IMR-90 (cell line): Measurements from ENCODE around the gene CACNA1F. TPM values are rescaled to one million over a fixed set of nuclear protein-coding genes. Genes with fewer than 3 reads are reported as not detected.

Experiments used
- ATAC-seq: fragments of 200-7000 bp; cut with Tn5 transposase; 2 replicates; pipeline ENCODE4 v1.9.1; 2020; ENCODE audit warnings: low read depth, mild to moderate bottlenecking, moderate library complexity
- BruUV-seq: library from RNA; stranded (reverse); fragments of 400-500 nt; replicated peaks from 2 replicates; lab custom pipeline; 2021; lab: Mats Ljungman, UMichigan
- CTCF ChIA-PET: fragments of 300-600 bp; formaldehyde crosslinking; extraction: SDS; loops from one replicate; lab custom pipeline; 2021; ENCODE audit warnings: antibody characterized with exemption; lab: Yijun Ruan, JAX
- POLR2A ChIA-PET: fragments of 300-600 bp; sonication (Branson Sonifier 250); formaldehyde crosslinking; loops from one replicate; lab custom pipeline; 2022; ENCODE audit warnings: antibody characterized with exemption; ENCODE audit not compliant: unreplicated experiment; lab: Charles Lee
- DNase-seq: peaks from one replicate; pipeline ENCODE4 v3.0.0; 2013
- H2AFZ ChIP-seq: replicated peaks from 2 replicates; pipeline ENCODE3; 2013; ENCODE audit warnings: low read length, mild to moderate bottlenecking; ENCODE audit not compliant: poor library complexity
- H2AK5ac ChIP-seq: 2 replicates; pipeline ENCODE4 v1.6.1; 2013; ENCODE audit warnings: low read depth, low read length, inconsistent platforms
- H2AK9ac ChIP-seq: replicated peaks from 2 replicates; pipeline ENCODE3; 2013; ENCODE audit warnings: mild to moderate bottlenecking, low read depth, low read length, moderate library complexity; ENCODE audit not compliant: poor library complexity
- H2BK120ac ChIP-seq: 2 replicates; pipeline ENCODE4 v1.6.1; 2013; ENCODE audit warnings: low read depth, low read length, inconsistent platforms
- H2BK15ac ChIP-seq: 3 replicates; pipeline ENCODE4 v1.6.1; 2013; ENCODE audit warnings: low read depth, low read length, inconsistent platforms
- H2BK20ac ChIP-seq: 2 replicates; pipeline ENCODE4 v1.6.1; 2013; ENCODE audit warnings: low read depth, mild to moderate bottlenecking, inconsistent platforms, low read length, moderate library complexity
- H2BK5ac ChIP-seq: 2 replicates; pipeline ENCODE4 v1.6.1; 2013; ENCODE audit warnings: mild to moderate bottlenecking, low read depth, low read length, inconsistent platforms; ENCODE audit not compliant: poor library complexity, severe bottlenecking
- H3K14ac ChIP-seq: replicated peaks from 2 replicates; pipeline ENCODE4 v1.6.1; 2013; ENCODE audit warnings: low read depth, low read length, inconsistent platforms
- H3K18ac ChIP-seq: 2 replicates; pipeline ENCODE4 v1.6.1; 2013; ENCODE audit warnings: low read depth, low read length, control low read depth
- H3K23ac ChIP-seq: 2 replicates; pipeline ENCODE4 v1.6.1; 2013; ENCODE audit warnings: low read depth, low read length, inconsistent platforms
- H3K27ac ChIP-seq: 2 replicates; pipeline ENCODE4 v1.5.1; 2013; ENCODE audit warnings: mild to moderate bottlenecking, control low read depth, low read length; ENCODE audit not compliant: insufficient read depth
- H3K27me3 ChIP-seq: 2 replicates; pipeline ENCODE4 v1.6.1; 2013; ENCODE audit warnings: low read length; ENCODE audit not compliant: control insufficient read depth, insufficient read depth
- H3K36me3 ChIP-seq: 2 replicates; pipeline ENCODE4 v1.6.1; 2013; ENCODE audit warnings: low read length, mixed read lengths; ENCODE audit not compliant: control insufficient read depth, insufficient read depth
- H3K4ac ChIP-seq: 2 replicates; pipeline ENCODE4 v1.6.1; 2013; ENCODE audit warnings: low read depth, low read length, inconsistent platforms
- H3K4me1 ChIP-seq: 2 replicates; pipeline ENCODE4 v1.6.1; 2013; ENCODE audit warnings: low read length, mixed read lengths; ENCODE audit not compliant: control insufficient read depth, insufficient read depth
- H3K4me2 ChIP-seq: 2 replicates; pipeline ENCODE4 v1.6.1; 2013; ENCODE audit warnings: low read depth, mild to moderate bottlenecking, control low read depth, low read length, moderate library complexity
- H3K4me3 ChIP-seq: 2 replicates; pipeline ENCODE4 v1.5.1; 2013; ENCODE audit warnings: low read depth, mild to moderate bottlenecking, control low read depth, low read length, moderate library complexity; ENCODE audit not compliant: insufficient read depth
- H3K56ac ChIP-seq: 2 replicates; pipeline ENCODE4 v1.6.1; 2013; ENCODE audit warnings: low read length, inconsistent platforms; ENCODE audit not compliant: insufficient read depth; ENCODE audit errors: extremely low read depth
- H3K79me1 ChIP-seq, 2 experiments: 2 replicates each; pipeline ENCODE4 v1.6.1; 2013; ENCODE audit warnings: low read length in 2 of 2, inconsistent platforms in 1 of 2, low read depth in 1 of 2
- H3K9ac ChIP-seq: 2 replicates; pipeline ENCODE4 v1.6.1; 2013; ENCODE audit warnings: low read depth, low read length, control low read depth
- H3K9me1 ChIP-seq: 2 replicates; pipeline ENCODE4 v1.6.1; 2013; ENCODE audit warnings: low read length, inconsistent platforms; ENCODE audit not compliant: insufficient read depth
- H3K9me3 ChIP-seq: 2 replicates; pipeline ENCODE4 v1.6.1; 2013; ENCODE audit warnings: low read length; ENCODE audit not compliant: control insufficient read depth, insufficient read depth
- H4K20me1 ChIP-seq: 2 replicates; pipeline ENCODE4 v1.6.1; 2013; ENCODE audit warnings: low read length, inconsistent platforms; ENCODE audit not compliant: insufficient read depth
- H4K5ac ChIP-seq: 2 replicates; pipeline ENCODE4 v1.6.1; 2013; ENCODE audit warnings: mild to moderate bottlenecking, low read depth, low read length, control low read depth
- H4K8ac ChIP-seq, 2 experiments: 2 replicates each; pipeline ENCODE4 v1.6.1; 2013; ENCODE audit warnings: low read depth in 2 of 2, low read length in 2 of 2, control low read depth in 1 of 2, inconsistent platforms in 1 of 2
- H4K91ac ChIP-seq: 2 replicates; pipeline ENCODE4 v1.6.1; 2013; ENCODE audit warnings: low read depth, low read length, inconsistent platforms; ENCODE audit not compliant: insufficient read depth
- FOS ChIP-seq: fragments of 150-350 bp; IDR thresholded peaks from 2 replicates; pipeline ENCODE4 v1.6.1; 2016; ENCODE audit warnings: low read depth, low read length
- MXI1 ChIP-seq: IDR thresholded peaks from 2 replicates; pipeline ENCODE4 v1.6.1; 2012; ENCODE audit warnings: low read depth, mild to moderate bottlenecking, low read length, moderate library complexity, borderline replicate concordance
- RAD21 ChIP-seq: IDR thresholded peaks from 2 replicates; pipeline ENCODE4 v1.6.1; 2012; ENCODE audit warnings: low read length, improper control_type of control experiment
- RCOR1 ChIP-seq: IDR thresholded peaks from 2 replicates; pipeline ENCODE4 v1.6.1; 2012; ENCODE audit warnings: mild to moderate bottlenecking, low read length, improper control_type of control experiment; ENCODE audit not compliant: insufficient replicate concordance
- RFX5 ChIP-seq: IDR thresholded peaks from 2 replicates; pipeline ENCODE4 v1.8.0; 2012; ENCODE audit warnings: low read depth, mild to moderate bottlenecking, low read length, moderate library complexity
- SMC3 ChIP-seq: fragments of 150-350 bp; IDR thresholded peaks from 2 replicates; pipeline ENCODE4 v1.6.1; 2016; ENCODE audit warnings: low read depth, mild to moderate bottlenecking, antibody characterized with exemption, low read length, moderate library complexity
- WGBS, 2 experiments: methylation state at CpG; one replicate each; pipeline versions ENCODE4 v1.1.5 to v1.1.7; 2013; ENCODE audit warnings: missing lambda C conversion rate in 2 of 2; ENCODE audit not compliant: insufficient read length in 1 of 2; ENCODE audit errors: extremely low coverage in 2 of 2; 5-methylcytosine and 5-hydroxymethylcytosine counted together
- dilution Hi-C: fragments of 300-500 bp; cut with HindIII; formaldehyde crosslinking; loops from one replicate; pipeline ENCODE4 v1.14.3; 2018; ENCODE audit warnings: low sequenced_read_pairs; ENCODE audit not compliant: unreplicated experiment
- in situ Hi-C: fragments of 300-500 bp; cut with MboI; formaldehyde crosslinking; loops from 3 replicates; pipeline ENCODE4 v1.14.3; 2019; ENCODE audit warnings: low sequenced_read_pairs, inconsistent platforms, mixed read lengths
- intact Hi-C: fragments of 100-400 bp; cut with micrococcal nuclease; formaldehyde crosslinking; loops from 2 replicates; pipeline ENCODE4 v1.10.0; 2022
- polyA plus RNA-seq, 3 experiments: library from polyadenylated mRNA; depleted of rRNA; stranded (reverse); fragments of >200 nt; gene quantifications; 2 replicates each; pipeline ENCODE4 v1.2.3, GENCODE V29; 2012; ENCODE audit warnings: low replicate concordance in 1 of 3
- total RNA-seq: library from RNA; depleted of rRNA; stranded (reverse); fragments of >200 nt; gene quantifications from 2 replicates; pipeline ENCODE4 v1.2.3, GENCODE V29; 2012
- TF ChIP-seq, protein P1 (sequence below): conservative IDR thresholded peaks from 2 replicates; pipeline ENCODE4 v1.5.1; 2012; ENCODE audit warnings: mild to moderate bottlenecking, low read depth, low read length, improper control_type of control experiment

CACNA1F gene
- total and polyA plus RNA-seq, 2 of the 4 experiments (the other 2 are of a cell fraction): not detected

DNA sequence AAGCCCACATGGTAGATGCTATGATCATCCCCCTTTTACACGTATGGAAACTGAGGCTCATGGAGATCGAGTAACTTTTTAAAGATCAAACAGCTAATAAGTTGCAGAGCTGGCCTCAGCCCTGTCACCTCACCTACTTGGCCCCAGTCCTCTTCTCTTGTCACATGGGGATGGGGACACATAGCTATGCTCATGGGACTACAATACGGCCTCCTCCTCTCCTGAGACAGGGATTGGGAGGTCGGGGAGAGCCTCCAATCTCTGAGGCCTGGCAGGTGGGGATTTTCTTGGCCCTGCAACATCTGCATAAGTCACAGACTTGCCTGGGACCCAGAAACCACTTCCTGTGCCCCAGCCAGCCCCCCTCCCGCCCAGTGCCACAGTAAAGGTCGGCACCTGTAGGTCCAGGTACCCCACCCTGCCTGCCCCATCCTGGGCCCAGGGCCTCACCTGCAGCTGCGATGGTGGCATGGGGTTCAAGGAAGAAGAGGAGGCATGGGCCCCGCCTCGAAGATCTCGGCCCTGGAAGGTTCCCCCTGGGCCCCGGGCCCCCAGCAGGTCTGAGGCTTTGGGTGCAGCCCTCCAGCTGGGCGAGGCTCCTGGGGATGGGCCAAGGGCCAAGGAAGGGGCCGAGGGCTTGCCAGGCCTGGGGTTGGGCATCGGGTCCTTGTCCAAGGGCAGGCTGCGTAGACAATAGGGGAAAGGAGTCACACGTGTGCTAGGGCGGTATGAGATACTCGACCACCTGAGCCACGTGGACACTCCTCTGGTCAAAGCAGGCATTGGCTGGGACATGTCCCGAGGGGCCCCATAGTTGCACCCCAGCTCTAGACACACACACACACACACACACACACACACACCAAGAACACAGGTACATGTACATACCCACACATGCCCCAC, 25.0 kb upstream of the CACNA1F start:
- no peak overlapping the region for H2BK20ac ChIP-seq
- no peaks in the 10 kb centered on the region for H3K36me3 ChIP-seq
- no peak overlapping the region for H3K4me3 ChIP-seq
- H2BK5ac ChIP-seq: no peak overlapping the region
- H3K27ac ChIP-seq: no peak overlapping the region
- no peak overlapping the region for H2AFZ ChIP-seq
- dilution Hi-C loops: no loop called here
- no peak overlapping the region for H3K56ac ChIP-seq
- H3K4me2 ChIP-seq: no peak overlapping the region
- no peaks in the 10 kb centered on the region for H3K4me1 ChIP-seq
- H4K8ac ChIP-seq: no peak overlapping the region
- H2BK120ac ChIP-seq: no peak overlapping the region
- H3K9me3 ChIP-seq: peaks cover 1% of the 10 kb centered on the region; the same call in 1 of the 2 replicates
- in situ Hi-C loops: no loop called here
- no peaks in the 10 kb centered on the region for H4K20me1 ChIP-seq
- no peak overlapping the region for H3K18ac ChIP-seq
- H3K23ac ChIP-seq: no peak overlapping the region
- peaks cover 3% of the 10 kb centered on the region; the same call in 1 of the 2 replicates for H3K27me3 ChIP-seq
- WGBS, 2 experiments: 40% methylated on average over 1 of the region's 20 CpGs; no CpG with 5 or more reads in 1 of the 2 experiments
- H2AK5ac ChIP-seq: no peak overlapping the region
- no peak overlapping the region for H4K91ac ChIP-seq
- intact Hi-C loops: no loop called here
- H4K5ac ChIP-seq: no peak overlapping the region
- H3K9ac ChIP-seq: no peak overlapping the region
- CTCF ChIA-PET: no interaction called here
- ATAC-seq (no peak), DNase-seq (no peak)
- no peaks in the 10 kb centered on the region for H3K79me1 ChIP-seq
- no peak overlapping the region for H2BK15ac ChIP-seq
- no peaks in the 10 kb centered on the region for H3K9me1 ChIP-seq
- TF ChIP-seq, protein P1, sequence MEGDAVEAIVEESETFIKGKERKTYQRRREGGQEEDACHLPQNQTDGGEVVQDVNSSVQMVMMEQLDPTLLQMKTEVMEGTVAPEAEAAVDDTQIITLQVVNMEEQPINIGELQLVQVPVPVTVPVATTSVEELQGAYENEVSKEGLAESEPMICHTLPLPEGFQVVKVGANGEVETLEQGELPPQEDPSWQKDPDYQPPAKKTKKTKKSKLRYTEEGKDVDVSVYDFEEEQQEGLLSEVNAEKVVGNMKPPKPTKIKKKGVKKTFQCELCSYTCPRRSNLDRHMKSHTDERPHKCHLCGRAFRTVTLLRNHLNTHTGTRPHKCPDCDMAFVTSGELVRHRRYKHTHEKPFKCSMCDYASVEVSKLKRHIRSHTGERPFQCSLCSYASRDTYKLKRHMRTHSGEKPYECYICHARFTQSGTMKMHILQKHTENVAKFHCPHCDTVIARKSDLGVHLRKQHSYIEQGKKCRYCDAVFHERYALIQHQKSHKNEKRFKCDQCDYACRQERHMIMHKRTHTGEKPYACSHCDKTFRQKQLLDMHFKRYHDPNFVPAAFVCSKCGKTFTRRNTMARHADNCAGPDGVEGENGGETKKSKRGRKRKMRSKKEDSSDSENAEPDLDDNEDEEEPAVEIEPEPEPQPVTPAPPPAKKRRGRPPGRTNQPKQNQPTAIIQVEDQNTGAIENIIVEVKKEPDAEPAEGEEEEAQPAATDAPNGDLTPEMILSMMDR: no peak
- TF ChIP-seq MXI1: no peak
- TF ChIP-seq RFX5: no peak
- TF ChIP-seq RCOR1: no peak
- TF ChIP-seq SMC3: no peak
- TF ChIP-seq FOS: no peak
- no peak for TF ChIP-seq RAD21
- POLR2A ChIA-PET: no interaction called here
- no TSS peak for BruUV-seq
- H3K4ac ChIP-seq: no peak overlapping the region
- no peak overlapping the region for H2AK9ac ChIP-seq
- no peak overlapping the region for H3K14ac ChIP-seq
